ENCODE results near the gene MYH9.

The MYH9 gene

GRCh38 chr22:36352803-36353507 lies 34.8 kb downstream of the MYH9 start:
- H3K27ac ChIP-seq (ENCODE audit: extremely low read depth, low read depth, low read length) = no peak overlapping the region
- peaks cover 4 to 16% of the 10 kb centered on the region in 2 experiments; a peak in 2 of 3 replicates for H3K36me3 ChIP-seq (ENCODE audit: control insufficient read depth in 2 of 2, insufficient read depth in 1 of 2, low read length in 2 of 2)
- ChIA-PET POLR2A (interaction anchor here (1.3 to 1.9 kb wide), 2 partner anchors 12 to 25 kb away, joined by 5 to 7 read pairs; no protein-coding TSS in a partner anchor), CTCF (interaction anchor here (0.6 to 2.7 kb wide), 5 partner anchors 11 to 137 kb away, joined by 3 to 11 read pairs (median 3); no protein-coding TSS in a partner anchor)
- H3K9me3 ChIP-seq (ENCODE audit: control insufficient read depth, insufficient read depth, low read depth, low read length) = no peaks in the 10 kb centered on the region
- peaks cover 33% of the 10 kb centered on the region for H3K4me1 ChIP-seq (ENCODE audit: control insufficient read depth, insufficient read depth, low read length)
- no peak overlapping the region for H3K4me3 ChIP-seq (ENCODE audit: low read depth, low read length)
- TF ChIP-seq ZNF121 (tag by site-specific recombination; IDR thresholded peaks at IDR 0.05) = 0 out of 2 replicates have a peak, but pooled peaks have one; percentile 38
- TF ChIP-seq ZNF211 (tag by site-specific recombination; IDR thresholded peaks at IDR 0.05; ENCODE audit: low read depth) = no peak
- TF ChIP-seq ZNF791 (tag by site-specific recombination; IDR thresholded peaks at IDR 0.05) = no peak
- TF ChIP-seq, protein P1, sequence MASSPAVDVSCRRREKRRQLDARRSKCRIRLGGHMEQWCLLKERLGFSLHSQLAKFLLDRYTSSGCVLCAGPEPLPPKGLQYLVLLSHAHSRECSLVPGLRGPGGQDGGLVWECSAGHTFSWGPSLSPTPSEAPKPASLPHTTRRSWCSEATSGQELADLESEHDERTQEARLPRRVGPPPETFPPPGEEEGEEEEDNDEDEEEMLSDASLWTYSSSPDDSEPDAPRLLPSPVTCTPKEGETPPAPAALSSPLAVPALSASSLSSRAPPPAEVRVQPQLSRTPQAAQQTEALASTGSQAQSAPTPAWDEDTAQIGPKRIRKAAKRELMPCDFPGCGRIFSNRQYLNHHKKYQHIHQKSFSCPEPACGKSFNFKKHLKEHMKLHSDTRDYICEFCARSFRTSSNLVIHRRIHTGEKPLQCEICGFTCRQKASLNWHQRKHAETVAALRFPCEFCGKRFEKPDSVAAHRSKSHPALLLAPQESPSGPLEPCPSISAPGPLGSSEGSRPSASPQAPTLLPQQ (tag by site-specific recombination; IDR thresholded peaks at IDR 0.05) = peak; percentile 60; the same call in 1 of the 2 replicates
- TF ChIP-seq, protein P2, sequence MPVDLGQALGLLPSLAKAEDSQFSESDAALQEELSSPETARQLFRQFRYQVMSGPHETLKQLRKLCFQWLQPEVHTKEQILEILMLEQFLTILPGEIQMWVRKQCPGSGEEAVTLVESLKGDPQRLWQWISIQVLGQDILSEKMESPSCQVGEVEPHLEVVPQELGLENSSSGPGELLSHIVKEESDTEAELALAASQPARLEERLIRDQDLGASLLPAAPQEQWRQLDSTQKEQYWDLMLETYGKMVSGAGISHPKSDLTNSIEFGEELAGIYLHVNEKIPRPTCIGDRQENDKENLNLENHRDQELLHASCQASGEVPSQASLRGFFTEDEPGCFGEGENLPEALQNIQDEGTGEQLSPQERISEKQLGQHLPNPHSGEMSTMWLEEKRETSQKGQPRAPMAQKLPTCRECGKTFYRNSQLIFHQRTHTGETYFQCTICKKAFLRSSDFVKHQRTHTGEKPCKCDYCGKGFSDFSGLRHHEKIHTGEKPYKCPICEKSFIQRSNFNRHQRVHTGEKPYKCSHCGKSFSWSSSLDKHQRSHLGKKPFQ (tag by site-specific recombination; IDR thresholded peaks at IDR 0.05) = peak; percentile 50; the same call in 1 of the 2 replicates
- TF ChIP-seq CTCF (tag by site-specific recombination; IDR thresholded peaks at IDR 0.05) = 0 out of 2 replicates have a peak, but pooled peaks have one; percentile 26
- 0 out of 2 replicates have a peak, but pooled peaks have one; percentile 16 for TF ChIP-seq ZNF600 (tag by site-specific recombination; IDR thresholded peaks at IDR 0.05)
- TF ChIP-seq KLF7 (tag by site-specific recombination; IDR thresholded peaks at IDR 0.05; ENCODE audit: borderline replicate concordance) = 0 out of 2 replicates have a peak, but pooled peaks have one; percentile 13
- peak; percentile 69 for TF ChIP-seq ZBTB17 (tag by site-specific recombination; IDR thresholded peaks at IDR 0.05)
- peak; percentile 92 for TF ChIP-seq ZIC2 (tag by site-specific recombination; IDR thresholded peaks at IDR 0.05)
- no peak for TF ChIP-seq ZNF114 (tag by site-specific recombination; IDR thresholded peaks at IDR 0.05)
- TF ChIP-seq, protein P3, sequence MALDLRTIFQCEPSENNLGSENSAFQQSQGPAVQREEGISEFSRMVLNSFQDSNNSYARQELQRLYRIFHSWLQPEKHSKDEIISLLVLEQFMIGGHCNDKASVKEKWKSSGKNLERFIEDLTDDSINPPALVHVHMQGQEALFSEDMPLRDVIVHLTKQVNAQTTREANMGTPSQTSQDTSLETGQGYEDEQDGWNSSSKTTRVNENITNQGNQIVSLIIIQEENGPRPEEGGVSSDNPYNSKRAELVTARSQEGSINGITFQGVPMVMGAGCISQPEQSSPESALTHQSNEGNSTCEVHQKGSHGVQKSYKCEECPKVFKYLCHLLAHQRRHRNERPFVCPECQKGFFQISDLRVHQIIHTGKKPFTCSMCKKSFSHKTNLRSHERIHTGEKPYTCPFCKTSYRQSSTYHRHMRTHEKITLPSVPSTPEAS (tag by site-specific recombination; IDR thresholded peaks at IDR 0.05) = peak; percentile 84
- peak; percentile 84 for TF ChIP-seq ZNF341 (tag by site-specific recombination; IDR thresholded peaks at IDR 0.05; ENCODE audit: low read depth)
- peak; percentile 92 for TF ChIP-seq ZFHX2 (tag by site-specific recombination; conservative IDR thresholded peaks at IDR 0.05)
- TF ChIP-seq ZNF768 (tag by site-specific recombination; IDR thresholded peaks at IDR 0.05) = peak; percentile 7; the same call in 1 of the 2 replicates
- TF ChIP-seq KLF16 (tag by site-specific recombination; IDR thresholded peaks at IDR 0.05) = peak; percentile 72
- peak; percentile 80 for TF ChIP-seq GLIS1 (tag by site-specific recombination; IDR thresholded peaks at IDR 0.05)
- TF ChIP-seq OVOL3 (tag by site-specific recombination; IDR thresholded peaks at IDR 0.05) = 0 out of 2 replicates have a peak, but pooled peaks have one; percentile 4
- TF ChIP-seq, protein P4, sequence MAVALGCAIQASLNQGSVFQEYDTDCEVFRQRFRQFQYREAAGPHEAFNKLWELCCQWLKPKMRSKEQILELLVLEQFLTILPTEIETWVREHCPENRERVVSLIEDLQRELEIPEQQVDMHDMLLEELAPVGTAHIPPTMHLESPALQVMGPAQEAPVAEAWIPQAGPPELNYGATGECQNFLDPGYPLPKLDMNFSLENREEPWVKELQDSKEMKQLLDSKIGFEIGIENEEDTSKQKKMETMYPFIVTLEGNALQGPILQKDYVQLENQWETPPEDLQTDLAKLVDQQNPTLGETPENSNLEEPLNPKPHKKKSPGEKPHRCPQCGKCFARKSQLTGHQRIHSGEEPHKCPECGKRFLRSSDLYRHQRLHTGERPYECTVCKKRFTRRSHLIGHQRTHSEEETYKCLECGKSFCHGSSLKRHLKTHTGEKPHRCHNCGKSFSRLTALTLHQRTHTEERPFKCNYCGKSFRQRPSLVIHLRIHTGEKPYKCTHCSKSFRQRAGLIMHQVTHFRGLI (tag by site-specific recombination; IDR thresholded peaks at IDR 0.05) = peak; percentile 69; the same call in 1 of the 2 replicates
- peak; percentile 87 for TF ChIP-seq ZNF629 (tag by site-specific recombination; IDR thresholded peaks at IDR 0.05)
- peak; percentile 88 for TF ChIP-seq PRDM10 (tag by site-specific recombination; IDR thresholded peaks at IDR 0.05)
- peak; percentile 91 for TF ChIP-seq EGR2 (tag by site-specific recombination; IDR thresholded peaks at IDR 0.05; ENCODE audit: low read depth)
- TF ChIP-seq, protein P5, sequence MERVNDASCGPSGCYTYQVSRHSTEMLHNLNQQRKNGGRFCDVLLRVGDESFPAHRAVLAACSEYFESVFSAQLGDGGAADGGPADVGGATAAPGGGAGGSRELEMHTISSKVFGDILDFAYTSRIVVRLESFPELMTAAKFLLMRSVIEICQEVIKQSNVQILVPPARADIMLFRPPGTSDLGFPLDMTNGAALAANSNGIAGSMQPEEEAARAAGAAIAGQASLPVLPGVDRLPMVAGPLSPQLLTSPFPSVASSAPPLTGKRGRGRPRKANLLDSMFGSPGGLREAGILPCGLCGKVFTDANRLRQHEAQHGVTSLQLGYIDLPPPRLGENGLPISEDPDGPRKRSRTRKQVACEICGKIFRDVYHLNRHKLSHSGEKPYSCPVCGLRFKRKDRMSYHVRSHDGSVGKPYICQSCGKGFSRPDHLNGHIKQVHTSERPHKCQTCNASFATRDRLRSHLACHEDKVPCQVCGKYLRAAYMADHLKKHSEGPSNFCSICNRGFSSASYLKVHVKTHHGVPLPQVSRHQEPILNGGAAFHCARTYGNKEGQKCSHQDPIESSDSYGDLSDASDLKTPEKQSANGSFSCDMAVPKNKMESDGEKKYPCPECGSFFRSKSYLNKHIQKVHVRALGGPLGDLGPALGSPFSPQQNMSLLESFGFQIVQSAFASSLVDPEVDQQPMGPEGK (tag by site-specific recombination; IDR thresholded peaks at IDR 0.05) = peak; percentile 77

Data from HEK293 (cell line).